Ovary (tissue), 1 donor: ENCODE measurements around the gene TMEM14C.

Experiments
- EP300 ChIP-seq: sonication (generic); formaldehyde crosslinking; IDR thresholded peaks from one replicate; pipeline ENCODE4 v1.6.1; 2017; ENCODE audit warnings: antibody characterized with exemption
- POLR2A ChIP-seq: fragments of 450-650 bp; IDR thresholded peaks from one replicate; pipeline ENCODE4 v1.6.1; 2017; ENCODE audit warnings: antibody characterized with exemption, mild to moderate bottlenecking, moderate library complexity

GRCh38 chr6:10694302-10695085, 28.4 kb upstream of the TMEM14C start, which contains the start of the genes C6orf52 and PAK1IP1:
- TF ChIP-seq EP300 (peak; percentile 24), POLR2A (peak; percentile 88)
